Esophagus squamous epithelium (tissue), 5 donors: Measurements from ENCODE around the gene CITED2. TPM values are rescaled to one million over a fixed set of nuclear protein-coding genes. Genes with fewer than 3 reads are reported as not detected.

Experiments
- DNase-seq: peaks from one replicate; lab custom pipeline; 2025; lab: John Stamatoyannopoulos, UW
- H3K27ac ChIP-seq, 4 donors: fragments of 200-600 bp; sonication (generic); one replicate each; pipeline ENCODE4 v1.5.1; 2016 to 2019; ENCODE audit warnings: mild to moderate bottlenecking in 1 of 4
- H3K27me3 ChIP-seq, 4 donors: fragments of 200-600 bp; sonication (generic); 1 replicate in 3 of 4; 2 replicates in 1 of 4; pipeline versions ENCODE4 v1.5.1 to v1.6.0; 2017 to 2021; ENCODE audit warnings: antibody characterized with exemption in 1 of 4
- H3K36me3 ChIP-seq, 3 donors: fragments of 200-600 bp; sonication (generic); one replicate each; pipeline ENCODE4 v1.5.1; 2016 to 2019
- H3K4me1 ChIP-seq, 3 donors: fragments of 200-600 bp; sonication (generic); one replicate each; pipeline ENCODE4 v1.5.1; 2017 to 2019
- H3K4me3 ChIP-seq, 4 donors: fragments of 200-600 bp; sonication (generic); 1 replicate in 3 of 4; 2 replicates in 1 of 4; pipeline ENCODE4 v1.5.1; 2016 to 2019; ENCODE audit warnings: mild to moderate bottlenecking in 2 of 4, moderate library complexity in 1 of 4
- H3K9me3 ChIP-seq, 3 donors: fragments of 200-600 bp; sonication (generic); one replicate each; pipeline ENCODE4 v1.5.1; 2016 to 2019
- CTCF ChIP-seq, 6 experiments: fragments of 450-650 bp in 4 of 6; fragments of 200-600 bp in 2 of 6; sonication (generic) in 2 of 6; IDR thresholded peaks; one replicate each; pipeline ENCODE4 v1.5.1; 2016 to 2019; ENCODE audit warnings: antibody characterized with exemption in 6 of 6, mild to moderate bottlenecking in 4 of 6, moderate library complexity in 4 of 6
- POLR2A ChIP-seq, 4 donors: fragments of 450-650 bp; IDR thresholded peaks; one replicate each; pipeline ENCODE4 v1.6.1; 2017; ENCODE audit warnings: antibody characterized with exemption in 4 of 4, mild to moderate bottlenecking in 4 of 4, moderate library complexity in 3 of 4
- WGBS, 2 donors: methylation state at CpG; one replicate each; pipeline ENCODE4 v1.1.5; 2018; 5-methylcytosine and 5-hydroxymethylcytosine counted together
- intact Hi-C: fragments of 100-400 bp; cut with DNase I; formaldehyde crosslinking; loops from one replicate; pipeline ENCODE4 v1.15.0; 2022
- total RNA-seq, 4 donors: library from RNA; depleted of rRNA; stranded (reverse); fragments of >200 nt; gene quantifications; one replicate each; pipeline ENCODE4 v1.1.0, GENCODE V29; 2016
- donor health status: DM: yes; HTN: yes; CAD: no.

The CITED2 gene
- total RNA-seq, 4 donors from 2014 or later: 24.8 to 169 (median 60.9) TPM

DNA sequence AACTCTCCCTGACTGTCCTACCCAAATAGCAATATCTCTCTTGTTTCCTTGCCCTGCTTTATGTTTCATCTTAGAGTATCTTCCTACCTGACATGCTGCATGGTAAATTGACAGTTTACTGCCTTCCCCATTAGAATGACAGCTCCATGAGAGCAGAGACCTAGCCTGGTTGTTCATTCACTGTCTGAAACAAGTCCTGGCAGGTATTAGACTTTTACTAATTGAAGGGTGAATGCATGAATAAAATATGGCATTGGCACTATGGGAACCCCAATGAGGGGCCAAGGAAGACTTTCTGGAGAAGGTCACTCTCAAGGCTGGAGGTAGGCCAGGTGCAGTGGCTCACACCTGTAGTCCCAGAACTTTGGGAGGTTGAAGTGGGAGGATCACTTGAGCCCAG, 3.8 kb upstream of the CITED2 start:
- no peak for TF ChIP-seq POLR2A (IDR thresholded peaks at IDR 0.05)
- TF ChIP-seq CTCF (IDR thresholded peaks at IDR 0.05): no peak
- Histone ChIP-seq H3K27me3 (no peaks in the 10 kb centered on the region), H3K4me3 (no peak overlapping the region), H3K36me3 (peaks cover 0 to 5% (median 0%) of the 10 kb centered on the region in 3 donors), H3K27ac (no peak overlapping the region), H3K4me1 (peaks cover 3 to 16% (median 8%) of the 10 kb centered on the region in 3 donors), H3K9me3 (no peaks in the 10 kb centered on the region)
- intact Hi-C loops: loop anchor here (10.0 kb wide), 1 partner anchor 217 kb away; no protein-coding TSS in a partner anchor
- DNase-seq: no peak

GRCh38 chr6:139376604-139377218, 2.3 kb upstream of the CITED2 start:
- peak in 4 of 6 experiments; percentile 20 to 38 (median 28) for TF ChIP-seq CTCF (IDR thresholded peaks at IDR 0.05)
- TF ChIP-seq POLR2A (IDR thresholded peaks at IDR 0.05): no peak
- intact Hi-C loops: loop anchor here (10.0 kb wide), 1 partner anchor 218 kb away; no protein-coding TSS in a partner anchor
- Histone ChIP-seq H3K4me3 (peak overlapping the region; percentile 90 to 94 (median 92)), H3K9me3 (no peaks in the 10 kb centered on the region), H3K27ac (peak overlapping the region; percentile 96 to 99 (median 98)), H3K36me3 (peaks cover 0 to 20% (median 0%) of the 10 kb centered on the region in 3 donors), H3K27me3 (no peaks in the 10 kb centered on the region), H3K4me1 (peaks cover 3 to 25% (median 8%) of the 10 kb centered on the region in 3 donors)
- DNase-seq: no peak
- WGBS, 2 donors: 32 to 46% methylated on average over 5 of the region's 5 CpGs

DNA sequence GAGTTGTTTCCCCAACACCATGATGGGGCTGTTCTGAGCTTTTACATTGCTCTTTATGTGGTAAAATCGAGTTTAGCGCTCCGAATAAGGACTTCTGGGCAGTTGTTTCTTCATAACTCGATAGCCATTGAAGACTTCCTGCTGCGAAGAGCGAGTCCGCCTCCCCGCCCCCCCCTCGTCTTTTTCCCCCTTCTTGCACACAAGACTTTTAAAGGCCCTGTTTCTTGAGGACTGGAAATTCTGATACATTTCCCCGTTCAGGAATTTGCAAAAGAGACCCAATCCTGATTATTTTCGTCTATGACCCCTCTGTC, 1.5 kb upstream of the CITED2 start:
- Histone ChIP-seq H3K4me3 (peak overlapping the region; percentile 90 to 94 (median 92)), H3K27me3 (no peaks in the 10 kb centered on the region), H3K9me3 (no peaks in the 10 kb centered on the region), H3K4me1 (peaks cover 3 to 32% (median 8%) of the 10 kb centered on the region in 3 donors), H3K27ac (peak overlapping the region; percentile 96 to 99 (median 98)), H3K36me3 (peaks cover 0 to 25% (median 0%) of the 10 kb centered on the region in 3 donors)
- intact Hi-C loops: loop anchor here (10.0 kb wide), 1 partner anchor 219 kb away; no protein-coding TSS in a partner anchor
- TF ChIP-seq POLR2A (IDR thresholded peaks at IDR 0.05) (no peak), CTCF (IDR thresholded peaks at IDR 0.05) (no peak)
- DNase-seq: no peak
- 0 to 1% methylated on average over 9 to 10 of the region's 11 CpGs for WGBS, 2 donors

DNA sequence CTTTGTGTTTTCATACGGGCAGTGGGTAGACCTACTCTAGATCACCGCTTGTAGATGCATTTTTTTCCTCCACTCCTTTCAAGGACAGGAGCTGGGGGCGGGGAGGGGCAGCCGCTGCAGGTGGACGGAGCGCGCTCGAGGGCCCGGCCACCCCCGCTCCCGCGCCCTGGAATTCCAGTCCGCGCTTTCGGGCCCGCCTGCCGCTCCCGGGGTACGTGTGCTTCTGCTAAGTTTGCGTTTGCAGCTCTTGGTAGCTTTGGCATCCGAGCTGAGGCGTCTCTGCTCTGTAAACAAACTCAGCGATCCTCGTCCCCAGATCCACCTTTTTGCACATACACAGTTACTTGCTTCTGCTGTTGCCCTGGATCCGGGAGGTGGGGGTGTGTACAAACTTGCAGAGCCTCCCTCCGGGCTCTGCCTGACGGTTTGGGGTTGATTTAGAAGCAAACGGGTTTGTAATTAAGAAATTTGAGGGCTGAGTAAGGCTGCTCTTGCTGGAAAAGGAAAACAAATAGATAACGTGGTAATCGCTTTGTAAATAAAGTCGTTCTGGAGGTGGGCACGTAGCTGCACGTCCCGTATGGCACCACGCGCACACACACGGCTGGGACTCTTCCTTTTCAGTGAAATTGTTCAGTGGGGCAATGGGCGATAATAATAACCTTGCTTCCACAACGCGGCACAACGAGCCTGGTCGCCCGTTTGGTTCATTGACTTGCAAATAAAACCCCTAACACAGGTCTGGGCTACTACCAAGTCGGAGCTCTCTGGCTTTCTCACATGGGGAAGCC, 973 bp upstream of the CITED2 start:
- H3K27ac ChIP-seq: peak overlapping the region; percentile 96 to 99 (median 98)
- H3K9me3 ChIP-seq: no peaks in the 10 kb centered on the region
- H3K4me1 ChIP-seq: peaks cover 3 to 38% (median 8%) of the 10 kb centered on the region in 3 donors
- WGBS, 2 donors: 0% methylated on average over 16 to 32 of the region's 44 CpGs
- H3K27me3 ChIP-seq: no peaks in the 10 kb centered on the region
- DNase-seq: peak; percentile 60
- H3K36me3 ChIP-seq: peaks cover 0 to 25% (median 0%) of the 10 kb centered on the region in 3 donors
- intact Hi-C loops: loop anchor here (10.0 kb wide), 1 partner anchor 219 kb away; no protein-coding TSS in a partner anchor
- TF ChIP-seq CTCF (IDR thresholded peaks at IDR 0.05) (peak in 1 of 6 experiments; percentile 6), POLR2A (IDR thresholded peaks at IDR 0.05) (peak in 1 of 4 donors; percentile 80)
- H3K4me3 ChIP-seq: peak overlapping the region; percentile 90 to 94 (median 92)
